Endothelial cell of umbilical vein (primary cell): ENCODE data around the gene SCAF11. TPM values are rescaled to one million over a fixed set of nuclear protein-coding genes. Genes with fewer than 3 reads are reported as not detected.

Source experiments
- BruUV-seq: library from RNA; stranded (reverse); fragments of 400-500 nt; replicated peaks from 2 replicates; lab custom pipeline; 2021; lab: Mats Ljungman, UMichigan
- CTCF ChIA-PET: fragments of 300-600, 350-600 bp; sonication (Branson Sonifier 250); formaldehyde crosslinking; loops from one replicate; lab custom pipeline; 2021; ENCODE audit warnings: antibody characterized with exemption, inconsistent platforms; lab: Charles Lee
- POLR2A ChIA-PET: fragments of 300-600, 350-600 bp; sonication (Branson Sonifier 250); formaldehyde crosslinking; loops from one replicate; lab custom pipeline; 2021; ENCODE audit warnings: antibody characterized with exemption, inconsistent platforms; lab: Charles Lee
- DNase-seq: peaks from one replicate; pipeline ENCODE4 v3.0.0-alpha.2; 2011; ENCODE audit warnings: low read depth, low spot score
- FAIRE-seq: peaks from 2 replicates; lab custom pipeline; 2011; peaks lifted over from hg19 to GRCh38; lab: Jason Lieb, UNC
- H2AFZ ChIP-seq: 2 replicates; pipeline ENCODE4 v1.6.0; 2012; ENCODE audit warnings: low read depth, low read length, control low read depth, inconsistent platforms
- H3K27ac ChIP-seq: 2 replicates; pipeline ENCODE4 v1.5.1; 2011; ENCODE audit warnings: low read depth, mild to moderate bottlenecking, control low read depth, low read length, moderate library complexity; ENCODE audit not compliant: insufficient read depth
- H3K27me3 ChIP-seq, 2 experiments: 2 replicates each; pipeline versions ENCODE4 v1.6.0 to v1.6.1; 2011; ENCODE audit warnings: low read length in 2 of 2, mixed read lengths in 1 of 2; ENCODE audit not compliant: control insufficient read depth in 2 of 2, insufficient read depth in 2 of 2
- H3K36me3 ChIP-seq, 2 experiments: 2 replicates in 1 of 2; 3 replicates in 1 of 2; pipeline ENCODE4 v1.5.1; 2011; ENCODE audit warnings: low read length in 2 of 2, mild to moderate bottlenecking in 1 of 2, moderate library complexity in 1 of 2; ENCODE audit not compliant: control insufficient read depth in 2 of 2, insufficient read depth in 2 of 2; ENCODE audit errors: extremely low read depth in 1 of 2
- H3K4me1 ChIP-seq: 3 replicates; pipeline ENCODE4 v1.5.1; 2011; ENCODE audit warnings: mild to moderate bottlenecking, low read length; ENCODE audit not compliant: control insufficient read depth, insufficient read depth; ENCODE audit errors: extremely low read depth
- H3K4me2 ChIP-seq: 2 replicates; pipeline ENCODE4 v1.6.1; 2011; ENCODE audit warnings: low read length, control low read depth, mixed read lengths; ENCODE audit not compliant: insufficient read depth
- H3K4me3 ChIP-seq, 3 experiments: fragments of 200-600 bp in 1 of 3; sonication (generic), shearing (Covaris generic) in 1 of 3; replicated peaks in 1 of 3; 2 replicates each; pipeline ENCODE4 v1.5.1; 2011 to 2016; ENCODE audit warnings: control low read depth in 3 of 3, low read length in 3 of 3, mild to moderate bottlenecking in 2 of 3, inconsistent platforms in 1 of 3, low read depth in 1 of 3, moderate library complexity in 1 of 3; ENCODE audit not compliant: insufficient read depth in 1 of 3
- H3K79me2 ChIP-seq: 2 replicates; pipeline ENCODE4 v1.6.0; 2012; ENCODE audit warnings: low read length, inconsistent platforms; ENCODE audit not compliant: control insufficient read depth, insufficient read depth
- H3K9ac ChIP-seq: replicated peaks from 2 replicates; pipeline ENCODE3; 2011; ENCODE audit warnings: low read length, control low read depth; ENCODE audit not compliant: insufficient read depth; ENCODE audit errors: extremely low read depth
- H3K9me1 ChIP-seq: replicated peaks from 3 replicates; pipeline ENCODE4 v1.6.0; 2011; ENCODE audit warnings: mild to moderate bottlenecking, low read length; ENCODE audit not compliant: control insufficient read depth, insufficient read depth; ENCODE audit errors: extremely low read depth
- H3K9me3 ChIP-seq: replicated peaks from 2 replicates; pipeline ENCODE4 v1.5.1; 2012; ENCODE audit warnings: low read length, inconsistent platforms; ENCODE audit not compliant: control insufficient read depth, insufficient read depth
- H4K20me1 ChIP-seq: replicated peaks from 2 replicates; pipeline ENCODE3; 2011; ENCODE audit warnings: mild to moderate bottlenecking, low read length; ENCODE audit not compliant: control insufficient read depth, insufficient read depth; ENCODE audit errors: extremely low read depth
- CTCF ChIP-seq, 2 donors: IDR thresholded peaks; 1 replicate in 1 of 2; 2 replicates in 1 of 2; pipeline ENCODE4 v1.5.1; 2011; ENCODE audit warnings: low read length in 2 of 2, mild to moderate bottlenecking in 2 of 2, moderate library complexity in 2 of 2, control low read depth in 1 of 2, inconsistent platforms in 1 of 2, low read depth in 1 of 2; ENCODE audit not compliant: insufficient read depth in 1 of 2; ENCODE audit errors: extremely low read depth in 1 of 2
- EZH2 ChIP-seq: IDR thresholded peaks from 2 replicates; pipeline ENCODE4 v1.6.1; 2012; ENCODE audit warnings: borderline replicate concordance, low read depth, mild to moderate bottlenecking, moderate library complexity, low read length, inconsistent platforms; ENCODE audit not compliant: severe bottlenecking
- FOS ChIP-seq: IDR thresholded peaks from 2 replicates; pipeline ENCODE4 v1.6.1; 2011; ENCODE audit warnings: mild to moderate bottlenecking, low read length, moderate library complexity, borderline replicate concordance; ENCODE audit not compliant: insufficient read depth
- GATA2 ChIP-seq: IDR thresholded peaks from 2 replicates; pipeline ENCODE4 v1.7.0; 2011; ENCODE audit warnings: low read depth, mild to moderate bottlenecking, moderate library complexity, mixed read lengths, low read length; ENCODE audit not compliant: insufficient read length, insufficient read depth
- JUN ChIP-seq: IDR thresholded peaks from 2 replicates; pipeline ENCODE4 v1.6.1; 2011; ENCODE audit warnings: borderline replicate concordance, low read depth; ENCODE audit not compliant: insufficient read length, insufficient read depth
- MAX ChIP-seq: IDR thresholded peaks from 2 replicates; pipeline ENCODE4 v1.6.1; 2011; ENCODE audit not compliant: insufficient read depth, insufficient read length
- MYC ChIP-seq: IDR thresholded peaks from one replicate; pipeline ENCODE4 v1.6.1; 2011; ENCODE audit warnings: mild to moderate bottlenecking, low read depth, low read length
- POLR2A ChIP-seq: IDR thresholded peaks from 2 replicates; pipeline ENCODE4 v1.6.1; 2012; ENCODE audit warnings: low read depth, mild to moderate bottlenecking, control low read depth, low read length
- POLR2AphosphoS5 ChIP-seq: IDR thresholded peaks from 2 replicates; pipeline ENCODE4 v1.6.1; 2012; ENCODE audit warnings: low read depth, mild to moderate bottlenecking, control low read depth, low read length, moderate library complexity; ENCODE audit not compliant: insufficient read depth
- dilution Hi-C: fragments of 300-500 bp; cut with MboI; formaldehyde crosslinking; loops from one replicate; pipeline ENCODE4 v1.15.0; 2019; ENCODE audit warnings: low sequenced_read_pairs; ENCODE audit not compliant: extremely low pct_ligation_motif_present
- intact Hi-C: fragments of 100-400 bp; cut with micrococcal nuclease; formaldehyde crosslinking; loops from one replicate; pipeline ENCODE4 v1.10.0; 2022
- polyA plus RNA-seq, 4 experiments: library from polyadenylated mRNA; depleted of rRNA in 3 of 4; stranded (reverse) in 3 of 4; unstranded in 1 of 4; fragments of >200 nt; gene quantifications; 2 replicates each; pipeline versions ENCODE4 v1.2.1 to v1.2.3, GENCODE V29; 2011 to 2012; ENCODE audit warnings: missing spikeins in 1 of 4
- total RNA-seq: library from RNA; stranded (reverse); gene quantifications from 2 replicates; pipeline ENCODE4 v1.2.3, GENCODE V29; 2021

The SCAF11 gene
- total and polyA plus RNA-seq, 2 donors (not counting 3 experiments of a cell fraction or from before 2014, with no cell fraction given) = 20.9 to 109 TPM

GRCh38 chr12:45886685-45887084, 103.7 kb downstream of the SCAF11 start:
- H3K36me3 ChIP-seq = peaks cover 0 to 4% of the 10 kb centered on the region in 2 experiments
- H3K4me3 ChIP-seq = no peak overlapping the region
- H3K27me3 ChIP-seq = no peaks in the 10 kb centered on the region
- POLR2A ChIA-PET = no interaction called here
- no peak for FAIRE-seq
- H3K79me2 ChIP-seq = no peaks in the 10 kb centered on the region
- BruUV-seq = no TSS peak
- no peak overlapping the region for H2AFZ ChIP-seq
- H3K4me1 ChIP-seq = no peaks in the 10 kb centered on the region
- H4K20me1 ChIP-seq = no peaks in the 10 kb centered on the region
- CTCF ChIA-PET = interaction anchor here (0.8 kb wide), 1 partner anchor 10 kb away, joined by 3 read pairs; no protein-coding TSS in a partner anchor
- H3K4me2 ChIP-seq = no peak overlapping the region
- DNase-seq = no peak
- H3K9ac ChIP-seq = no peak overlapping the region
- H3K27ac ChIP-seq = no peak overlapping the region
- intact Hi-C loops (no loop called here), dilution Hi-C loops (no loop called here)
- H3K9me3 ChIP-seq = no peaks in the 10 kb centered on the region
- no peaks in the 10 kb centered on the region for H3K9me1 ChIP-seq
- TF ChIP-seq POLR2A = no peak
- TF ChIP-seq MAX = no peak
- TF ChIP-seq MYC = no peak
- TF ChIP-seq FOS = no peak
- no peak for TF ChIP-seq CTCF (IDR thresholded peaks at IDR 0.05; ENCODE audit: extremely low read depth in 1 of 2, insufficient read depth in 1 of 2, low read depth in 1 of 2, low read length in 2 of 2)
- no peak for TF ChIP-seq EZH2

GRCh38 chr12:45883187-45883586, 107.2 kb downstream of the SCAF11 start:
- CTCF ChIA-PET = no interaction called here
- H3K9ac ChIP-seq = no peak overlapping the region

More at GRCh38 chr12:45883187-45883586, 107.2 kb downstream of the SCAF11 start:
- Histone ChIP-seq H2AFZ (no peak overlapping the region), H3K79me2 (no peaks in the 10 kb centered on the region), H3K36me3 (peaks cover 0 to 4% of the 10 kb centered on the region in 2 experiments), H3K4me2 (peak overlapping the region; percentile 6), H3K27ac (no peak overlapping the region), H3K27me3 (no peaks in the 10 kb centered on the region), H3K9me3 (no peaks in the 10 kb centered on the region), H3K4me3 (no peak overlapping the region), H3K9me1 (no peaks in the 10 kb centered on the region), H3K4me1 (no peaks in the 10 kb centered on the region), H4K20me1 (no peaks in the 10 kb centered on the region)
- POLR2A ChIA-PET = no interaction called here
- intact Hi-C loops (no loop called here), dilution Hi-C loops (no loop called here)
- BruUV-seq = no TSS peak
- TF ChIP-seq POLR2AphosphoS5 (no peak), EZH2 (no peak), JUN (no peak), CTCF (IDR thresholded peaks at IDR 0.05; ENCODE audit: extremely low read depth in 1 of 2, insufficient read depth in 1 of 2, low read depth in 1 of 2, low read length in 2 of 2) (no peak), MYC (no peak), GATA2 (no peak), MAX (no peak), POLR2A (no peak), FOS (no peak)
- no peak for DNase-seq
- no peak for FAIRE-seq
